H9 (cell line): ENCODE measurements around the gene ABHD12. TPM values are rescaled to one million over a fixed set of nuclear protein-coding genes. Genes with fewer than 3 reads are reported as not detected.

Experiments used
- DNase-seq: peaks from one replicate; pipeline ENCODE4 v3.0.0-alpha.2; 2017
- H2AFZ ChIP-seq: one replicate; pipeline ENCODE4 v1.6.1; 2013; ENCODE audit warnings: mild to moderate bottlenecking, low read length, control low read depth, moderate library complexity
- H2AK5ac ChIP-seq: 2 replicates; pipeline ENCODE4 v1.6.1; 2013; ENCODE audit warnings: low read length, control low read depth, mixed read lengths; ENCODE audit not compliant: insufficient read length
- H2BK120ac ChIP-seq: one replicate; pipeline ENCODE4 v1.6.1; 2013; ENCODE audit warnings: low read depth, mild to moderate bottlenecking, low read length, control low read depth, inconsistent platforms; ENCODE audit not compliant: poor library complexity, severe bottlenecking
- H2BK12ac ChIP-seq: 2 replicates; pipeline ENCODE4 v1.6.1; 2013; ENCODE audit warnings: low read length, control low read depth, mixed read lengths, low read depth; ENCODE audit not compliant: insufficient read length
- H2BK15ac ChIP-seq: 2 replicates; pipeline ENCODE4 v1.6.1; 2013; ENCODE audit warnings: low read depth, low read length, control low read depth
- H2BK20ac ChIP-seq: one replicate; pipeline ENCODE4 v1.6.1; 2013; ENCODE audit warnings: low read depth, mild to moderate bottlenecking, low read length, control low read depth, inconsistent platforms; ENCODE audit not compliant: poor library complexity, severe bottlenecking
- H2BK5ac ChIP-seq: 2 replicates; pipeline ENCODE4 v1.6.1; 2013; ENCODE audit warnings: low read length, control low read depth, mixed read lengths; ENCODE audit not compliant: insufficient read length
- H3K14ac ChIP-seq: 2 replicates; pipeline ENCODE4 v1.6.1; 2013; ENCODE audit warnings: low read length, control low read depth; ENCODE audit not compliant: insufficient read depth
- H3K18ac ChIP-seq: 2 replicates; pipeline ENCODE4 v1.6.1; 2013; ENCODE audit warnings: low read depth, mild to moderate bottlenecking, mixed read lengths, low read length, control low read depth; ENCODE audit not compliant: insufficient read length
- H3K23ac ChIP-seq: 2 replicates; pipeline ENCODE4 v1.6.1; 2013; ENCODE audit warnings: low read length, control low read depth, mixed read lengths, low read depth; ENCODE audit not compliant: insufficient read length
- H3K23me2 ChIP-seq: 2 replicates; pipeline ENCODE4 v1.6.1; 2013; ENCODE audit warnings: low read depth, mild to moderate bottlenecking, mixed read lengths, low read length, control low read depth; ENCODE audit not compliant: insufficient read length, poor library complexity, severe bottlenecking
- H3K27ac ChIP-seq: 2 replicates; pipeline ENCODE4 v1.5.1; 2013; ENCODE audit warnings: low read length, control low read depth, mixed read lengths, low read depth; ENCODE audit not compliant: insufficient read length
- H3K27me3 ChIP-seq: 2 replicates; pipeline ENCODE4 v1.6.1; 2013; ENCODE audit warnings: low read length, control low read depth, inconsistent platforms; ENCODE audit not compliant: insufficient read depth
- H3K4ac ChIP-seq: 2 replicates; pipeline ENCODE4 v1.6.1; 2013; ENCODE audit warnings: low read depth, mild to moderate bottlenecking, control low read depth, inconsistent platforms, low read length, moderate library complexity
- H3K4me1 ChIP-seq: 2 replicates; pipeline ENCODE4 v1.6.1; 2013; ENCODE audit warnings: low read length, control low read depth, inconsistent platforms; ENCODE audit not compliant: insufficient read depth
- H3K4me2 ChIP-seq: 2 replicates; pipeline ENCODE4 v1.6.1; 2013; ENCODE audit warnings: low read length, control low read depth, mixed read lengths; ENCODE audit not compliant: insufficient read length, insufficient read depth
- H3K56ac ChIP-seq: 2 replicates; pipeline ENCODE4 v1.6.1; 2013; ENCODE audit warnings: low read depth, mild to moderate bottlenecking, mixed read lengths, low read length, control low read depth; ENCODE audit not compliant: insufficient read length
- H3K79me1 ChIP-seq: 2 replicates; pipeline ENCODE4 v1.6.1; 2013; ENCODE audit warnings: low read depth, mild to moderate bottlenecking, moderate library complexity, low read length, control low read depth, inconsistent platforms; ENCODE audit not compliant: insufficient read depth, poor library complexity, severe bottlenecking
- H3K79me2 ChIP-seq: 2 replicates; pipeline ENCODE4 v1.6.1; 2013; ENCODE audit warnings: low read length, control low read depth, inconsistent platforms; ENCODE audit not compliant: insufficient read depth
- H3K9ac ChIP-seq: 2 replicates; pipeline ENCODE4 v1.6.1; 2013; ENCODE audit warnings: low read length, control low read depth, mixed read lengths; ENCODE audit not compliant: insufficient read length; ENCODE audit errors: extremely low read depth
- H3K9me3 ChIP-seq: one replicate; pipeline ENCODE4 v1.6.1; 2013; ENCODE audit warnings: low read depth, low read length, inconsistent platforms; ENCODE audit not compliant: control insufficient read depth
- H3T11ph ChIP-seq: one replicate; pipeline ENCODE4 v1.6.1; 2013; ENCODE audit warnings: mild to moderate bottlenecking, low read length, control low read depth, inconsistent platforms
- H4K20me1 ChIP-seq: one replicate; pipeline ENCODE4 v1.6.1; 2013; ENCODE audit not compliant: control insufficient read depth, insufficient read length, insufficient read depth
- H4K5ac ChIP-seq: 2 replicates; pipeline ENCODE4 v1.6.1; 2013; ENCODE audit warnings: low read depth, mild to moderate bottlenecking, mixed read lengths, low read length, control low read depth; ENCODE audit not compliant: insufficient read length
- H4K8ac ChIP-seq: replicated peaks from 2 replicates; pipeline ENCODE4 v1.6.1; 2013; ENCODE audit warnings: low read length, control low read depth, mixed read lengths, low read depth; ENCODE audit not compliant: insufficient read length
- H4K91ac ChIP-seq: 2 replicates; pipeline ENCODE4 v1.6.1; 2013; ENCODE audit warnings: low read depth, mild to moderate bottlenecking, moderate library complexity, mixed read lengths, low read length, control low read depth; ENCODE audit not compliant: insufficient read length
- H3K27ac Mint-ChIP-seq, 3 experiments: 2 replicates in 2 of 3; 3 replicates in 1 of 3; pipeline ENCODE4 v1.8.0; 2020 to 2021; ENCODE audit warnings: mixed read lengths in 3 of 3, mild to moderate bottlenecking in 1 of 3, moderate library complexity in 1 of 3
- H3K27me3 Mint-ChIP-seq: 2 replicates; pipeline ENCODE4 v1.8.0; 2021; ENCODE audit warnings: low read depth, mild to moderate bottlenecking, moderate library complexity, mixed read lengths
- H3K36me3 Mint-ChIP-seq, 3 experiments: 2 replicates in 2 of 3; 3 replicates in 1 of 3; pipeline ENCODE4 v1.8.0; 2020 to 2021; ENCODE audit warnings: low read depth in 3 of 3, mixed read lengths in 3 of 3; ENCODE audit not compliant: insufficient read depth in 1 of 3
- H3K4me1 Mint-ChIP-seq, 2 experiments: 2 replicates each; pipeline ENCODE4 v1.8.0; 2020; ENCODE audit warnings: mixed read lengths in 2 of 2
- H3K4me3 Mint-ChIP-seq, 2 experiments: 2 replicates in 1 of 2; 3 replicates in 1 of 2; pipeline ENCODE4 v1.8.0; 2020 to 2021; ENCODE audit warnings: mild to moderate bottlenecking in 2 of 2, mixed read lengths in 2 of 2, moderate library complexity in 1 of 2
- H3K9me3 Mint-ChIP-seq, 2 experiments: 2 replicates in 1 of 2; 3 replicates in 1 of 2; pipeline ENCODE4 v1.8.0; 2020; ENCODE audit warnings: mild to moderate bottlenecking in 2 of 2, mixed read lengths in 2 of 2, moderate library complexity in 1 of 2
- CTCF ChIP-seq: fragments of 200-600 bp; sonication (generic); conservative IDR thresholded peaks from 3 replicates; pipeline ENCODE4 v1.8.0; 2021; ENCODE audit warnings: antibody characterized with exemption, mild to moderate bottlenecking
- WGBS: extraction: QIAGEN DNeasy Blood & Tissue Kit; methylation state at CpG from one replicate; pipeline ENCODE4 v1.1.7; 2013; ENCODE audit warnings: missing lambda C conversion rate, low lambda C conversion rate, mixed read lengths; ENCODE audit not compliant: insufficient read length; ENCODE audit errors: extremely low coverage; 5-methylcytosine and 5-hydroxymethylcytosine counted together
- total RNA-seq: library from RNA; stranded (reverse); gene quantifications from 2 replicates; pipeline ENCODE4 v1.2.1, GENCODE V29; 2021

Gene ABHD12
- total RNA-seq, 1 experiment from 2014 or later, result 54.4 TPM

GRCh38 chr20:25299806-25300205, 90.8 kb downstream of the ABHD12 start:
- Histone ChIP-seq H3K14ac (no peak overlapping the region), H4K5ac (no peak overlapping the region), H3K4me2 (no peak overlapping the region), H2BK12ac (no peak overlapping the region), H3K4ac (no peak overlapping the region), H2AK5ac (no peak overlapping the region), H3K18ac (no peak overlapping the region), H3K56ac (no peak overlapping the region), H2AFZ (no peak overlapping the region), H4K91ac (no peak overlapping the region), H3K27ac (no peak overlapping the region), H3T11ph (no peak overlapping the region), H3K27me3 (no peaks in the 10 kb centered on the region), H3K9me3 (no peaks in the 10 kb centered on the region), H2BK20ac (no peak overlapping the region), H3K79me1 (no peaks in the 10 kb centered on the region), H2BK120ac (no peak overlapping the region), H3K23ac (no peak overlapping the region), H4K20me1 (no peaks in the 10 kb centered on the region), H3K79me2 (no peaks in the 10 kb centered on the region), H2BK5ac (no peak overlapping the region), H4K8ac (no peak overlapping the region), H3K9ac (no peak overlapping the region), H3K23me2 (no peaks in the 10 kb centered on the region), H3K4me1 (no peaks in the 10 kb centered on the region; the same call in 1 of the 2 replicates), H2BK15ac (no peak overlapping the region)
- WGBS, result no CpG with 5 or more reads among the region's 9 CpGs
- Mint-ChIP-seq H3K36me3 (peaks cover 2 to 35% (median 20%) of the 10 kb centered on the region in 3 experiments), H3K27ac (peak overlapping the region in 1 of 3 experiments; percentile 62; a peak in 3 of 7 replicates), H3K27me3 (no peaks in the 10 kb centered on the region; the same call in 1 of the 2 replicates), H3K9me3 (no peaks in the 10 kb centered on the region), H3K4me3 (no peak overlapping the region), H3K4me1 (peaks cover 15 to 17% of the 10 kb centered on the region in 2 experiments; a peak in 2 of 4 replicates)
- TF ChIP-seq CTCF, result no peak
- DNase-seq, result no peak
